Measurements from ENCODE around the gene KRTAP4-16.
"Not testable (repeated sequence)": the region's sequence is repeated elsewhere in the genome, so short reads cannot be mapped to it uniquely, and the experiment has no call there.

The KRTAP4-16 gene

GRCh38 chr17:41082626-41083025 lies 19.4 kb downstream of the KRTAP4-16 start:
- FAIRE-seq, result peak; percentile 9
- peak; percentile 40 for DNase-seq (ENCODE audit: insufficient read length, low spot score)

GRCh38 chr17:41076788-41077187 lies 25.2 kb downstream of the KRTAP4-16 start:
- no peak for DNase-seq (ENCODE audit: insufficient read length, low spot score)
- FAIRE-seq, result no peak

GRCh38 chr17:41073676-41074075 lies 28.3 kb downstream of the KRTAP4-16 start:
- DNase-seq (ENCODE audit: insufficient read length, low spot score) (no peak), FAIRE-seq (no peak)

GRCh38 chr17:41071606-41072360 lies 30.2 kb downstream of the KRTAP4-16 start:
- FAIRE-seq (peak; percentile 63), DNase-seq (ENCODE audit: insufficient read length, low spot score) (no peak)

GRCh38 chr17:41069031-41069430 lies 33.0 kb downstream of the KRTAP4-16 start:
- no peak for DNase-seq (ENCODE audit: insufficient read length, low spot score)
- FAIRE-seq, result peak; percentile 46

- no peak for DNase-seq (ENCODE audit: insufficient read length, low spot score)
- no peak for FAIRE-seq
These were observed 34.7 kb downstream of the KRTAP4-16 start for GRCh38 chr17:41067281-41067680.

GRCh38 chr17:41065829-41066624 lies 36.0 kb downstream of the KRTAP4-16 start, which contains the start of gene KRTAP2-4:
KRTAP2-4 (minus strand) TSS chr17:41065879; CDS start chr17:41065845, 34 bp downstream.
- FAIRE-seq (peak; percentile 80), DNase-seq (ENCODE audit: insufficient read length, low spot score) (no peak)

- not testable (repeated sequence) for DNase-seq (ENCODE audit: insufficient read length, low spot score); FAIRE-seq
These were observed 36.9 kb downstream of the KRTAP4-16 start for GRCh38 chr17:41065016-41065689.

- FAIRE-seq (no peak), DNase-seq (ENCODE audit: insufficient read length, low spot score) (no peak)
These were observed 37.7 kb downstream of the KRTAP4-16 start for GRCh38 chr17:41064301-41064700.

- no peak for DNase-seq (ENCODE audit: insufficient read length, low spot score)
- FAIRE-seq, result peak; percentile 81
These were observed 38.6 kb downstream of the KRTAP4-16 start for GRCh38 chr17:41063449-41063848.

GRCh38 chr17:41061964-41062363 lies 40.0 kb downstream of the KRTAP4-16 start:
- DNase-seq (ENCODE audit: insufficient read length, low spot score), result peak; percentile 65
- peak; percentile 89 for FAIRE-seq

GRCh38 chr17:41060052-41060604 lies 41.9 kb downstream of the KRTAP4-16 start, which contains the start of gene KRTAP2-3:
KRTAP2-3 (minus strand) TSS chr17:41060114; CDS start chr17:41060050, 64 bp downstream.
- DNase-seq (ENCODE audit: insufficient read length, low spot score), result peak; percentile 68
- peak; percentile 98 for FAIRE-seq

- peak; percentile 45 for DNase-seq (ENCODE audit: insufficient read length, low spot score)
- not testable (repeated sequence) for FAIRE-seq
These were observed 42.5 kb downstream of the KRTAP4-16 start for GRCh38 chr17:41059276-41060051.

GRCh38 chr17:41058741-41059140 lies 43.3 kb downstream of the KRTAP4-16 start:
- FAIRE-seq, result no peak
- DNase-seq (ENCODE audit: insufficient read length, low spot score), result no peak

- FAIRE-seq, result peak; percentile 64
- no peak for DNase-seq (ENCODE audit: insufficient read length, low spot score)
These were observed 44.5 kb downstream of the KRTAP4-16 start for GRCh38 chr17:41057547-41057946.

- not testable (repeated sequence) for DNase-seq (ENCODE audit: insufficient read length, low spot score); FAIRE-seq
These were observed 46.9 kb downstream of the KRTAP4-16 start, which contains the start of gene KRTAP2-2 for GRCh38 chr17:41055130-41055529. KRTAP2-2 (minus strand) TSS chr17:41055230; CDS start chr17:41055211, 19 bp downstream.

GRCh38 chr17:41054556-41054955 lies 47.5 kb downstream of the KRTAP4-16 start:
- DNase-seq (ENCODE audit: insufficient read length, low spot score); FAIRE-seq: not testable (repeated sequence)

- FAIRE-seq, result no peak
These were observed 48.0 kb downstream of the KRTAP4-16 start for GRCh38 chr17:41054025-41054424.

GRCh38 chr17:41052566-41052965 lies 49.4 kb downstream of the KRTAP4-16 start:
- FAIRE-seq (no peak), DNase-seq (ENCODE audit: insufficient read length, low spot score) (no peak)

More at GRCh38 chr17:41054025-41054424, 48.0 kb downstream of the KRTAP4-16 start:
- DNase-seq (ENCODE audit: insufficient read length, low spot score), result no peak

Data from HTR-8/SVneo (cell line).